GM19035 (cell line): Measurements from ENCODE around the gene SMARCAL1.

ENCODE experiments used
- ATAC-seq: cut with Tn5 transposase; IDR thresholded peaks from one replicate; pipeline ENCODE4 v1.9.1; 2021; ENCODE audit not compliant: unreplicated experiment

The SMARCAL1 gene

GRCh38 chr2:216473187-216473586 is 60.9 kb downstream of the SMARCAL1 start:
- no peak for ATAC-seq

DNA sequence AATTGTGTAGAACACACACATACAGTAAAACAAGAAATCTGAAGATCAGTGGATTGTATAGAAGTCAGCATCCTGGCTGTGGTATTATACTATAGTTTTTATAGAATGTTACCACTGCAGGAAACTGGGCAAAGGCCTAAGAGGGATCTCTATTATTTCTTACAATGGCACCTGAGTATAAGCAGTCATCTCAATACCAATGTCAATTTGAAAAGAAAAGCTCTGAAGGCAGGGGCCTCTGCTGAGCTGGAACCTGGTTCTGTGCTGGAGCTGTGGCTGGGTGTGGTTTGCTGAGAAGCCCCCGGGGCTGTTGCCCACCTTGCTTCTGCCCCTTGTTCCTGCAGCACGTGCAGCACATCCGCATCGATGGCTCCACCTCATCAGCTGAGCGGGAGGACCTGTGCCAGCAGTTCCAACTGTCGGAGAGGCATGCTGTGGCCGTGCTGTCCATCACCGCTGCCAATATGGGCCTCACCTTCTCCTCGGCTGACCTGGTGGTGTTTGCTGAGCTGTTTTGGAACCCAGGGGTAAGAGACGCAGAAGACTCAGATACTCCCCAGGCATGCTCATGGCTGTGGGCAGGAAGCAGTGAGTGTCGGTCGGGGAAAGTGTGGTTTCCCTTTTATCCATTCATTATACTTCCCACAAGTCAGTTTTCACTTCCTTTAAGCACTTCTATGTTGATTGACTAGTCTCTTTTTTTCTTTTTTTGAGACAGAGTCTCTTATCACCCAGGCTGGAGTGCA is 62.8 kb downstream of the SMARCAL1 start:
- ATAC-seq: no peak

GRCh38 chr2:216475767-216476166 is 63.5 kb downstream of the SMARCAL1 start:
- no peak for ATAC-seq

- no peak for ATAC-seq
These were observed 65.2 kb downstream of the SMARCAL1 start for GRCh38 chr2:216477283-216478035.

- ATAC-seq: no peak
These were observed 65.9 kb downstream of the SMARCAL1 start for GRCh38 chr2:216478151-216478550.

DNA sequence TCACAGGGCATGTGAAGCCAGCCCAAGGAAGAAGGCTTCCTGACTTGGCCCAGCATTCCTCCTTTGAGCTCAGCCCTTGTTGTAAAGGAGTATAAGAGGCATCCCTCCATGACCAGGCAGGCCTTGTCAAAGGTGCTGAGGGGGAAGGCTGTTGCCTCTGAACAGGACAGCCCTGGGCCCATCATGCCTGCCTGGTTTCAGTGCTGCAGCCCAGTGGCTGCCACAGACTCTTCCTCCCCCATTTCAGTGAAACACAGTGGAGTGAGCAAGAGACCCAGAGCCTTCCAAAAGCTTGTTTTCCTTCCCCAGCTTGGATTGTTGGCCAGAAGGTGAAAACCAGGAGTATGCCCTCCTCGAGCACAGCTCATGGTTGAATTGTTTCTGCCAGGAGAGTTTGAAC is 66.5 kb downstream of the SMARCAL1 start:
- ATAC-seq: no peak

GRCh38 chr2:216480221-216480620 is 67.9 kb downstream of the SMARCAL1 start:
- ATAC-seq: no peak

- no peak for ATAC-seq
These were observed 70.4 kb downstream of the SMARCAL1 start for GRCh38 chr2:216482640-216483039.

DNA sequence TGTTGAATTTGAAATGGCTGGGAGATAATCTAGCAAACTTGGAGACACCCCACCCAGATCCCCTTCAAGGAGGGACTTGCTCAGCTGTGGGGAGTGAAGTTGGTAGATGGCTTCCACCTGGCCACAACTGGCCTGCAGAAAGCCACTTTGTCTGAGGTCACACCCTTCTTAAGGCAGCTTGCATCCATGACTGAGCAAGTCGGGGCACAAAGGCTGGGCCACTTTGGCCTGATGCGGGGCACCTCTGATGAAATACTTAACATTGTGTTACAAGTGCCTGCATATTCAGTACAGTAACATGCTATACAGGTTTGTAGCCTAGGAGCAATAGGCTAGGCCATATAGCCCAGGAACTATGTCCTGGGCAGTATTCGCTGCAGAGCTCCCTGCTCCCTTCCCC is 73.0 kb downstream of the SMARCAL1 start:
- no peak for ATAC-seq

- ATAC-seq: no peak
These were observed 73.5 kb downstream of the SMARCAL1 start for GRCh38 chr2:216485745-216486144.

DNA sequence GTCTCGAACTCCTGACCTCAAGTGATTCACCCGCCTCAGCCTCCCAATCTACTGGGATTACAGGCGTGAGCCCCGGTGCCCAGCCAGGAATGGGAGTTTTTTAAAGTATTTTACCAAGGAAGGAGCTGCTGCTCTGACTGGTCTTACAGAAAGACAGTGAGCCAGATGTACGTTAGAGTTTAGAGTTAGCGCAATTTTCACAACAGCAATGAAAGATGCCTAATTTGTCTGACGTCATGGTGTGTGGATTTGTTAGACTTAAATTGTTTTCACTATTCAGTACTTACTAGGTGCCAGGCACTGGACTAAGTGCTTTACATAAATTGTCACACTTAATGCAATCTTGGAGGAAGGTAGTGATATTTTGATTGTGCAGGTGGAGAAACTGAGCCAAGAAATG is 74.0 kb downstream of the SMARCAL1 start:
- ATAC-seq: no peak

GRCh38 chr2:216486708-216487107 is 74.4 kb downstream of the SMARCAL1 start:
- ATAC-seq: no peak

DNA sequence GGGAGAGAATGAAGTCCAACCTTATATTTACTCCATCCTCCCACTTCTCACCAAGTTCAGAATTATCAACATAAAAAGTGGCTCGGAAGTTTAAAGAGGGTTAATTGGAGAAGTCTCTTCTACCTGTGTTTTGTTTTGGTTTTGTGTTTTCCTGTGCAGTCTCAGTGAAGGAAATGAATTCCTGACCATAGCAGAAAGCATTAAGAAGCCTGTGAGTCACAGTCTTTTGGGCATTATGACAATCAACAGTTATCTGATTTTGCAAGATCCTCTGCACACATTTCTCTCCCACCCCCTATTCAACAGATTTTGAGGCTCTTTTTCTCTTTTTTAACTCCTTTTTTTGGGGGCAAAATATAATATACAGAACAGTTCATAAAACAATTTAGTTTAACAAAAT is 77.8 kb downstream of the SMARCAL1 start:
- no peak for ATAC-seq

GRCh38 chr2:216491793-216492596 is 79.7 kb downstream of the SMARCAL1 start:
- ATAC-seq: peak; percentile 78

- no peak for ATAC-seq
These were observed 80.5 kb downstream of the SMARCAL1 start for GRCh38 chr2:216492597-216493333.

DNA sequence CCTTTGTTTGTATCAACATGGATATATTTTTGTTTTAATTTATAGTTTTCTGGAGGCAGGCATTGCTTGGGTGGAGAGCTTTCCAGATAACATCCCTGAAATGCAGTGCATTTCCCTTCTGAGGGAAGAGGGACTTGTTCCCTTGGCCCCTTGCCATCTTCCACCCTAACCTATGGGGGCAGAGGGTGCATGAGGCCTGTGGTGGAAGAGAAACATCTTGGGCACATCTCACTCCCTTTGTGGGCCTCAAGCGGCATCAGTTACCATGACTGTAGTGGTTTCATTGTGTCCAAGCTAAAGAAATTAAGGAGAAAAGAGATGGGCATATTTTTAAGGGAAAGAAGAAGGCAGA is 81.0 kb downstream of the SMARCAL1 start:
- ATAC-seq: no peak

DNA sequence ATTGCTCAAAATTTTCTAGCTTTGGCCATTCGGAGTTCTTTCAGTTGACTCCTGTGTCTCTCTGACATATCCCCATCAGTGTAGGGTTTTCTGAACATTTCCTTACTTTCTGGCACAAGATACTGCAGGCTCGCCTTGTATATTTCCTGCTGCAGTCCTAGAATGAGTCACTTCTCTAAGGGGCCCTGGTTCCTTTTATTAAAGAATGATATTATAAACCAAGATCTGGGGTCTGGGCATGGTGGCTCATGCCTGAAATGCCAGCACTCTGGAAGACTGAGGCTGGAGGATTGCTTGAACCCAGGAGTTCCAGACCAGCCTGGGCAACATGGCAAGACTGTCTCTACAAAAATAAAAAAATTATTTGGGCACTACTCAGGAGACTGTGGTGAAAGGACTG is 83.4 kb downstream of the SMARCAL1 start:
- ATAC-seq: no peak

DNA sequence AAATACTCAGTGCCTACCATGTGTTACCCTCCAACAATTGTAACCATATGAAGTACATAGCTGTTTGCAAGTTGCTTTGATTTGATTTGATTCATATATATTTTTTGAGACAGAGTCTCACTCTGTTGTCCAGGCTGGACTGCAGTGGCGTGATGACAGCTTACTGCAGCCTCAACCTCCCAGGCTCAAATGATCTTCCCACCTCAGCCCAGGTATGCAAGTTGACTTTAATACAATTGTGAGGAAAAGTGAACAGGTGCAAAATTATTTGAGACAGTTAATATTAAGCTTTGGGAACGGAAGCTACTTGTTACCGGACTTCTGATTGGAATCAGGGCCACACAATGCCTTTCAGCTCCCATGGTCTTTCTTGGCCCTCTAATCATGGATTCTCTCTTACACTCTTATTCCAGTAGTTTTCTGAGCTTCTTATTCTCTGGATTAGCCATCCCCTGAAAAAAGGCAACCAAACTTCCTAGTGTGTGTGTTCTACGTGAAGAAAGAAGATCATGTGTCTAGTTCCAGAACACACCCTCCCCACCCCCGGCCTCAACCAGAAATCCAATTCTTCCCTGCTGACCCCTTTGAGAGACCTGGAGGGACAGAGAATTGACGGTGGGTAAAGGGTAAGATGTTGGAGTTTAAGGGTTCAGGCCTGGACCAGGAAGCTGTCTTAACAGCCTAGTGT is 85.2 kb downstream of the SMARCAL1 start:
- no peak for ATAC-seq

DNA sequence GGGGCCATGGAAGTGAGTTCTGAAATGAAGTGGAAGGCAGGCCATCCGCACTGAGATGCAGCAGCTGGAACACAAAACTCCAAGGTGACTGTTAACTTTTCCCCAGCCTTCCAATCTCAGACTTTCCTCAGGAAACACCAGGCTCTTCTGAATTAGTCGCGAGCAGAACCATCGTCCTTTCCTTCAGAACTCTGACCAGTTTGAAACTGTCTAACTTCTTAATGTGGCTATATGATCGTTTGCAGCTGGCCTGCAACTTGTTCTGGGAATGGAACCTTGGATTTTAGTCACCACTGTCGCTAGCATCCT is 85.7 kb downstream of the SMARCAL1 start:
- no peak for ATAC-seq
